LNCaP clone FGC (cell line): ENCODE data around the gene DTX2.
"Not testable (repeated sequence)": the region's sequence is repeated elsewhere in the genome, so short reads cannot be mapped to it uniquely, and the experiment has no call there.

Experiments used
- DNase-seq: peaks from one replicate; pipeline ENCODE4 v3.0.0-alpha.2; 2011; ENCODE audit warnings: low read depth
- H3K4me3 ChIP-seq: 2 replicates; pipeline ENCODE4 v1.5.1; 2011; ENCODE audit warnings: mild to moderate bottlenecking, low read depth, low read length, control low read depth
- CTCF ChIP-seq: IDR thresholded peaks from 2 replicates; pipeline ENCODE4 v1.5.1; 2012; ENCODE audit warnings: mild to moderate bottlenecking; ENCODE audit not compliant: control insufficient read depth, insufficient read depth; ENCODE audit errors: extremely low read depth

The DTX2 gene

GRCh38 chr7:76437873-76438272 is 23.6 kb upstream of the DTX2 start:
- peak; percentile 63 for DNase-seq
- TF ChIP-seq CTCF = peak; percentile 91
- not testable (repeated sequence) for H3K4me3 ChIP-seq

GRCh38 chr7:76439120-76439888 is 22.2 kb upstream of the DTX2 start:
- DNase-seq, H3K4me3 ChIP-seq: not testable (repeated sequence)

- H3K4me3 ChIP-seq, DNase-seq: not testable (repeated sequence)
Observed at GRCh38 chr7:76440404-76440803, 21.1 kb upstream of the DTX2 start.

GRCh38 chr7:76441792-76442191 is 19.7 kb upstream of the DTX2 start:
- not testable (repeated sequence) for DNase-seq

GRCh38 chr7:76442664-76443446 is 18.7 kb upstream of the DTX2 start:
- H3K4me3 ChIP-seq, DNase-seq: not testable (repeated sequence)

More at GRCh38 chr7:76441792-76442191, 19.7 kb upstream of the DTX2 start:
- H3K4me3 ChIP-seq = not testable (repeated sequence)

- not testable (repeated sequence) for H3K4me3 ChIP-seq, DNase-seq
Observed at GRCh38 chr7:76443846-76444245, 17.7 kb upstream of the DTX2 start.

GRCh38 chr7:76445577-76446008 is 15.9 kb upstream of the DTX2 start:
- not testable (repeated sequence) for H3K4me3 ChIP-seq
- DNase-seq = peak; percentile 11

GRCh38 chr7:76457017-76457416 is 4.5 kb upstream of the DTX2 start:
- DNase-seq, H3K4me3 ChIP-seq: not testable (repeated sequence)

- H3K4me3 ChIP-seq, DNase-seq: not testable (repeated sequence)
Observed at GRCh38 chr7:76458504-76458903, 3.0 kb upstream of the DTX2 start.

GRCh38 chr7:76460767-76461166 is 742 bp upstream of the DTX2 start:
- H3K4me3 ChIP-seq, DNase-seq: not testable (repeated sequence)

GRCh38 chr7:76462271-76462882 is 868 bp downstream of the DTX2 start:
- not testable (repeated sequence) for DNase-seq, H3K4me3 ChIP-seq

- DNase-seq, H3K4me3 ChIP-seq: not testable (repeated sequence)
Observed at GRCh38 chr7:76464959-76465358, 3.5 kb downstream of the DTX2 start.

- H3K4me3 ChIP-seq, DNase-seq: not testable (repeated sequence)
Observed at GRCh38 chr7:76465950-76466349, 4.4 kb downstream of the DTX2 start.

- not testable (repeated sequence) for DNase-seq, H3K4me3 ChIP-seq
Observed at GRCh38 chr7:76467743-76468404, 6.4 kb downstream of the DTX2 start.

- not testable (repeated sequence) for DNase-seq, H3K4me3 ChIP-seq
Observed at GRCh38 chr7:76471556-76472221, 10.2 kb downstream of the DTX2 start.

GRCh38 chr7:76473097-76473496 is 11.6 kb downstream of the DTX2 start:
- not testable (repeated sequence) for H3K4me3 ChIP-seq, DNase-seq

GRCh38 chr7:76476280-76476679 is 14.8 kb downstream of the DTX2 start:
- H3K4me3 ChIP-seq, DNase-seq: not testable (repeated sequence)
